ENCODE data around the gene ADM2.

ADM2 gene

DNA sequence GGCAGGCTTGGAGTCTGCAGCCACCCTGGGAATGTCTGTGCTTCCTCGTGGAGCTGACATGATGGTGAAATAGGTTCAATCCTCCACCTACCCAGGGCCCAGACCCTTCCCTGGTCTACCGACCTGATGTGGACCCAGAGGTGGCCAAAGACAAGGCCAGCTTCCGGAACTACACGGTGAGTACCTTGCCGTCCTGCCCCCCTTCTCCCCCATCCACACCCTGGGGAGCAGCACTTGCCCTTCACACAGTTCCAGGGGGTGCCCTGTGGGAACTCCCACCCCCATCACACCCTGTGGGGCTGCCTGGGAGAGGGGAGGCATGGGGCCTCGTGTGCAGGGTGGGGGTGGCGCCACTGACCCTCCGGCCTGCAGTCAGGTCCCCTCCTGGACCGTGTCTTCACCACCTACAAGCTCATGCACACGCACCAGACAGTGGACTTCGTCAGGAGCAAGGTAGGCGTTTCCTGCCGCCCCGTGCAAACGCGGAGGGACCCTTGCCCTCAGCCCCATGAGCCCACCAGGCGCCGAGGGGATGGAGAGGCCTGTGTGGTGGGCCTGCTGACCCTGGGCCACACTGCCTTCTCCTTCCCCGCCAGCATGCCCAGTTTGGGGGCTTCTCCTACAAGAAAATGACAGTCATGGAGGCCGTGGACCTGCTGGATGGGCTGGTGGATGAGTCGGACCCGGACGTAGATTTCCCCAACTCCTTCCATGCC is 6.1 kb downstream of the ADM2 start:
- no peak for DNase-seq

DNA sequence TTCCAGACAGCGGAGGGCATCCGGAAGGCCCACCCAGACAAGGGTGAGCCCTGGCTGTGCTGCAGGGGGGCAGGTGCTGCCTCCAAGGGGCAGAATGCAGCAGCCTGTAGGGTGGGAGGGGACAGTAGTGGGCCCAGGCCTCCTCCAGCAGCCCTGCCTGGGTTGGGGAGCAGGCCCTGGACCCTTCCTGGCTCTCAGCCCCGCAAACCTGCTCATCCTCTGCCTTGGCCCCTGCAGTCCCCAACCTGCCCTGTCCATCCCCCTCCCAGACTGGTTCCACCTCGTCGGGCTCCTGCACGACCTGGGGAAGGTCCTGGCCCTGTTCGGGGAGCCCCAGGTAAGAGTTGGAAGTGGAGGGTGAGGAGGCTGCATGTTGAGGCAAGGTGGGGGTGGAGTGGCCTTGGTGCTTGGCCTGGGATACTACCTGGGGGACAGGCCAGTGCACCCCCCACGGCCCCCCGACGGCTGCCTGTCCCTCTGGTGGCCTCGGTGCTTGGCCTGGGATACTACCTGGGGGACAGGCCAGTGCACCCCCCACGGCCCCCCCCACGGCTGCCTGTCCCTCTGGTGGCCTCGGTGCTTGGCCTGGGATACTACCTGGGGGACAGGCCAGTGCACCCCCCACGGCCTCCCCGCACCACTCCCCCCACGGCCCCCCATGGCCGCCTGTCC is 6.8 kb downstream of the ADM2 start:
- no peak for DNase-seq

DNA sequence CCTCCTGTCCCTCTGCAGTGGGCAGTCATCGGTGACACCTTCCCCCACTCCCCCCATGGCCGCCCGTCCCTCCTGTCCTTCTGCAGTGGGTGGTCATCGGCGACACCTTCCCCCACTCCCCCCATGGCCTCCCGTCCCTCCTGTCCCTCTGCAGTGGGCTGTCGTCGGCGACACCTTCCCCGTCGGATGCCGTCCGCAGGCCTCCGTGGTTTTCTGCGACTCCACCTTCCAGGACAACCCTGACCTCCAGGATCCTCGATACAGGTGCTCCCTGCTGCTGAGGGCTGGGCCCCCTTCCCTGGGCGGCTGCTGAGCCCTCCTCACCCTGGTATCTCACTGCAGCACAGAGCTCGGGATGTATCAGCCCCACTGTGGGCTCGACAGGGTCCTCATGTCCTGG is 7.5 kb downstream of the ADM2 start:
- DNase-seq: no peak

DNA sequence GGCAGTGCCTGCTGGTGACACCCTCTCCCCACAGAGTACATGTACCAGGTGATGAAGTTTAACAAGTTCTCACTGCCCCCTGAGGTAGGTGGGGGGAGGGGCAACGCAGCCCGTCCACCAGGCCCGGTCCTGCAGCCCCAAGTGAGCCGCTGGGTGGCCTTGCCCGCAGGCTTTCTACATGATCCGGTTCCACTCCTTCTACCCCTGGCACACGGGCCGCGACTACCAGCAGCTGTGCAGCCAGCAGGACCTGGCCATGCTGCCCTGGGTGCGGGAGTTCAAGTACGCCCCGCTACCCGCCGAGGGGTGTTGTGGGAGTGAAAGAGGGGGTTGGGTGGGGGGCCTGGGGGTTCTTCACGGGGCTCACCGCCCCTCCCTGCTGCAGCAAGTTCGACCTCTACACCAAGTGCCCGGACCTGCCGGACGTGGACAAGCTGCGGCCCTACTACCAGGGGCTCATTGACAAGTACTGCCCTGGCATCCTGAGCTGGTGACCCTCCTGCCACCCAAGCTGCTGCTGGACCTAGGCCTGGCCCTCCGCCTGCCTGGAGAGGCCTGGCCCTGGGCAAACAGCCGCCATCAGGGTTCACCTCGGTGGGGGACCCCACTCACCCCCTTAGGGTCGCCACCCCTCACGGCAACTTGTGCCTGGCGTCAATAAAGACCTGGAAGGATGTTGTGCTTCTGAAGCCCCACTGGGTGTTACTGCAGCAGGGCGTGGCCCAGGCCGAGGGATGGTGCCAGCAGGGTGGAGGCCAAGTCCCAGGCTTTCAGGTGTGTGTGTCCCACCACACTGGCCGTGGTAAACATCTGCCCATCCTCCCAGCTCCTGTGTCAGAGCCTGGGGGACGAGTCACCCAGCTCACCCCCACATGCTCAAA is 8.3 kb downstream of the ADM2 start:
- DNase-seq: no peak

DNA sequence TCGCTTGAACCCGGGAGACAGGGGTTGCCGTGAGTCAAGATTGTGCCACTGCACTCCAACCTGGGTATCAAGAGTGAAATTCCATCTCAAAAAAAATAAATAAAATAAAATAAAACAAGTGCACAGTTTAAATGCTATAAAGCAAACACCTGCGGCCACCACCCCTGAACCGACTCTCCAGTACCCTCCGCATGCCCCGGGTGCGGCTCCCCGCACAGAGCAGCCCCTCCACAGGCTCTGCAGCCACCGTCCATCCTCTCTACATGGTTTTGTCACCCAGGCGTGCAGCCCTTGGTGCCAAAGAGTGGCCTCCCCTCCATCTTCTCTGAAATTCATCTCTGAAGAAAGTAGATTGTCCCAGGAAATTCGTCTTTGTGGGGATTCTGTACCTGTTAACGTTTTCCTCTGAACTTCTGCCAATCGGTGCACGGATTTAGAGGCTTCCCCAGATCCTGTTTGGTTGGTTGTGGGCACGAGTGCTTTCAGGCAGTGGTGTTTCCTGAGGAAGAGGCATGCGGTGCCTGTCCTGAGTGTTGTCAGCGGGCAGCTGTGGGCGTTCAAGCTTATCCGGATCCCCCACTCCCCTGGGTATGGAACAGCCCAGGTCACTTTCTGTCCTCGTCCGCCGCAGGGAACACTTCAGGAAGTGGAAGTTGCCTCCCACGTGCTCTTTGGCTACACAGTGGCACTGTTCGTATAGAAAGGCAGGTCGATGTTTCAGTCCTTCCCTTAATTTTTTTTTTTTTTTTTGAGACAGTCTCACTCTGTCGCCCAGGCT is 9.4 kb downstream of the ADM2 start:
- DNase-seq: no peak

DNA sequence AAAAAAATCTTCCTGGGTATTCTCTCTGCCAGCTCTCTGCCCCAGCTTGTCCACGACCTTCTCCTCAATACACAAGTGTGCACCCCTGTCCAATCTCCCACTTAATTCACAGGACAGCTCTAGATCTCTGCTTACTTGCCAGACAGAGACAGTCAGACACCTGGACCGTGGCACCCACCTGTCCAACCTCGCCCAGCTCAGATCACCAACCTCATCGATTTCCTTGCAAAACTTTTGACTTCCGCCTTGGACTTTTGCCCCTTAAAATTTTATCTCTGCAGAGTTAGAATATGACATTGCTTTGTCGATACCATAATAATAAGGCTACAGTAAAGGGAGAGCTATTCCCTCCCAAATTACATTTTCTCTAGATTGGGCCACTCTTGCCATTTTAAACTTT is 15.8 kb downstream of the ADM2 start:
- no peak for DNase-seq

DNA sequence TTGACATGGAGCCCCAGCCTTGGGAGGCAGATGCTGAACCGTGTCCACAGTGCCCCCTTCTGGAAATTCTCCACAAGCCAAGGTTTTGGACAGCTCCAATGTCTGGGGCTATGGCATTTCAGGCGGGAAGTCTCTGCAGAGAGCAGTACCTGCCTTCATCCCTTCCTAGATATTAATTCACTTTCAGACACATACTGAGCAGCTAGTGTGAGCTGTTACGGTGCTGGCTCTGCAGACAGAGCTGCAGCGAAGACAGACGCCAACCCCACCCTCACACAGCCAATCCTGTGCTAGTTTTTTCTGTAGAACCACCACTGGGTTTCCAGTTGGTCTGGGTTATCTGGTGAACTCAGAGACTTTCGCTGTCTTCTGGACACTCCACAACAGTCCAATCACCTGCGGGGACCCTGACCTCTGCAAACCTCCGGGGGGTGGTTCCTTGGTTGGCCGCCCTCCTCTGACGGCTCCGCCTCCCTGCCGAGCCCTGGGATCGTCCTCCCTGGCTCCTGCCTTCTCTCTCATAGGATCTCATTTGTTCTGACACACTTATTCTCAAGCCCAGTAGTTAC is 17.1 kb downstream of the ADM2 start:
- DNase-seq: no peak

DNA sequence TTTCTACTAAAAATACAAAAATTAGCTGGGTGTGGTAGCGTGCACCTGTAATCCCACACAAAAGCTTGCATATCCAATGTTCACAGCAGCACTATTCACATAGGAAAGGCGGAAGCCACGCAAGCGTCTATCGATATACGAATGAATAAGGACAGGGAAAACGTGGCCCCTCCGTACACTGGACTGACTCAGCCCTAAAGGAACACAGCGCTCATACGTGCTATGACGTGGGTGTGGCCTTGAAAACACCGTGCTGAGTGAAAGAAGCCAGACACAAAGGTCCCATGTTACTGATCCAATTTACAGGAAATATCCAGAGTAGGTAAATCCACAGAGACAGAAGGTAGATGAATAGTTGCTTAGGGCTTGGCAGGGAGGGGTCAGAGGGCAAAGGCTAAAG is 19.1 kb downstream of the ADM2 start:
- no peak for DNase-seq

DNA sequence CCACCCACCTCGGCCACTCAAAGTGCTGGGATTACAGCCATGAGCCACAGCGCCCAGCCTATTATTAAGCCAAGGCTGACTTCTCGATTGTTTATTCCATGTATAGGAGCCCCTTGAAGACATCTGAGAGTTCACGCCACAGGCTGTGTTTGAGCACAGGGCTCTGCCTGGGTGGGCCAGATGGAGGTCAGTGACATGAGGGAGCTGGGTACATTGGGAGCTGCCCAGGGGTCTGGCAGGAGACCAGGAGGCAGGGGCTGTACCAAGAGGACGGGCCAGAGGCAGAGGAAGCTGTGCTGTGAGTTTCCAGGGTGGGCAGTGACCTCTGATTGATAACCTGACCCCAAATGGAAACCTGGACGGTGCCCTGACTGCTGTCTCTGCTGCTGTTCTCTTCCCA is 20.8 kb downstream of the ADM2 start:
- DNase-seq: no peak

DNA sequence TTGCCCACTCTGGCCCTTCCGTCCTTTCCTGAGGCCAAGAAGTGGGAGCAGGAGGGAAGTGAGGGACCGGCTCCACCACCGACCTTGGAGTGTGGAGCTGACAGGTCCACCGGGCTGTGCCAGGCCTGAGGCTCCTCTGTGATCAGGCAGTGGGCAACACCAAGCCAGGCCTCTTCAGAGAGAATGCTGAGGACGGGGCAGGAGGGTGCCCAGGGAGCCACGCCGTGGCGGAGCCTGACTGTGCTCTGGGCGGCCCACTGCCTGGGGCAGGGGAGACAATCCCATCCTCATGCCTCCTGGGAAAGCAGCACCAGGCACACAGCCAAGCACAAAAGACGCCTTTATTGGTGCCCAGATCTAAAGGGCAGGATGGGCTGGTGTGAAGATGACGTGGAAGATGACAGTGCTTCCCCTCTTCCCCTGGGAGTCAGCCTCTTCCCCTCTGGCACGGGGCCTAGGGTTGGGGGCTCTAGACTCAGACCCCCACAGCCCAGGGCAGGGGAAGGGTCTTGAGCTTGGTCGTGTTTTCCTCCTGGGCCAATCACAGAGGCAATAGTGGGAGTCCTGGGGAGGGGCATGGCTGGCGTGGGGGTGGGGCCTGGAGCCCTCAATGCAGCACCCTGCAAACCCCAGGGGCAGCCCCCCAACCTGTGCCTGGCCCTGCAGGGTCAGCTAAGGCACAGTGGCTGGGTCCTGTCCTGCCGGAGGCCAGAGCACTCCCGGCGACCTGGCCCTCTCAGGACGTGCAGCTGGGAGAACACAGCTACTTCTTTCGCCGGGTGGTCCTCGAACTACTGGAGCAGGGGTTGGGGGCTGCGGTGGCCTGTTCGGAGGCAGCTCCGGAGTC is 21.5 kb downstream of the ADM2 start:
- DNase-seq: no peak

DNA sequence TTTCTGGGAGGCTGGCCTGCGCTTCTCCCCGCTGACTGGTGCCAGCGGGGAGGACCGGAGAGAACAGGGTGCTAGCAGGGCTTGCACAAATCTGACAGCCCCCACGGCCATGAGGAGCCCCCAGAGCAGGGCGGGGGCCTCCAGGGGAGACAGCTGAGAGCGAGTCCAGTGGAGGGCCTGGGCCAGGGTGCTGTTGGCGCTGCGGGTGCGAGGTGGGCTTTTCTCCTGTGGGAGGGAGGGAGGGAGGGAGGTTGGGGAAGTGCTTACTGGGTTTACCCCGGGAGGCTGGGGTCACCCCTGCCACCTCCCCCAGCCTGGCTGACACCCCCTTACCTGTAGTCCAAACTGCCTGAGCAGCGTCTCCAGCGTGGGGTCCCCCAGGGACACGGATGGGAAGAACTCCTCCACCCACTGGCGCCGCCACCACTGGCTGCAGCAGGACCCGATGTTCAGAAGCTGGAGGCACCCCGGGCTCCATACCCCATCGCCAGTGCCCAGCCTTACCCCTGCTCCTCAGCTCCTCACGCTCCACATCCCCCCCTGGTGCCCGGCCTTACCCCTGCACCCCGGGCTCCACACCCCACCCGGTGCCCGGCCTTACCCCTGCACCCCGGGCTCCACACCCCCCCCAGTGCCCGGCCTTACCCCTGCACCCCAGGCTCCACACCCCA is 22.3 kb downstream of the ADM2 start:
- no peak for DNase-seq

DNA sequence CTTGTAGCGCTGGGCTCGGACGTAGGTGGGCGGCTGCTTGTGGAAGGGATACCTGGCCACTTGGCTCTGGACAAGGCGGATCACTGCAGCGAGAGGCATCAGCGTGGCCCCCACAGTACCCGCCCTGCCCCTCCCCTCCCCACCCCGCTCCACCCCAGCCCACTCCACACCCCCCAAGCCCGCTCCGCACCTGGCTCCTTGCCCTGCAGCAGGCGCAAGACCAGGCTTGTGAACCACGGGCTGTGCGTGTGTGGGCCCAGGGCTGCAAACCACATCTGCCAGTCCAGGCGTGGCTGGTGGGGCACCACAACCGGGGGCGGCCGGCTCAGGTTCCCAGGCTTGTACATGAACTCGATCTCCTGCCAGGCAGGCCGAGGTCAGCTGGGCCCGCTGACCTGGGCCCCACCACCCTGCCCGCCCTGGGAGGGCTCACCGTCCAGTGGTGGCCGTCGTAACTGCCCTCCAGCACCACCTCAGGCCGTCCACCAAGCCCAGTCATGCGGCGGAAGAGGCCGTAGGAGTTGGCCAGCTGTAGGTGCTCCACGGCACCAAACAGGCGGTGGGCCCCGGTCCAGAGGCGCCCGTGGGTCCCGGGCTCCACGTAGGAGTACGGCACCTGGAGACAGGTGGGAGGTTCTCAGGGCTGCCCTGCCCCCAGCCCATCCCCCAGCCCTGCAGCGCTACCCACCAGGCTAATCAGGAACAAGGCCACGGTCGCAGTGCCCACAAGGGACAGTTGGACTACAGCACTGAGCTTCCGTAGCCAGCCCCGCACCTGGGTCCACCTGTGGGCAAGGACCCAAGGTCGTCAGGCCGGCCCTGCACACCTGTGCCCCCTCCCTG is 23.2 kb downstream of the ADM2 start:
- DNase-seq: no peak

DNA sequence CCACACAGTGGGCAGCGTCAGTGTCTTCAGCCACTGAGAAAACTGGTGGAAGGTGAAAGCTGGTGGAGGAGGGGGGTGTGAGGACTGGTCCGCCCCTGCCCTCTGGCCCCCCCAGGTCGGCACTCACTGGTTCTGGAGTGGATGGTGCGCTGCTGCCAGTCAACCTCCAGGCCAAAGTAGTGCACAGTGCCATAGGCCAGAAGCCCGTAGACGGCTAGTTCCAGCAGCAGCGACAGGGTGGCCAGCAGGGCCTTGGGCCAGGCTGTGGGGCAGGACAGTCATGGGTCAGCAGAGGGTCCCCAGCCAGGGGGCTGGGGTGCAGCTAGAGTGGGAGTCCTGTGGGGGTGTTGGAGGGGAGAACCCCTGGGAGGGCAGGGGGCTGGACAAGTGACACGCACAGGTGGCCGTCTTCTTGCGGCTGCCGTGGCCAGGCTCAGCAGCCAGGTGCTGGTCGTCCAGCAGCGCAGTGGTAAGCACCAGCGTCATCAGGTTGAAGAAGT is 24.0 kb downstream of the ADM2 start:
- DNase-seq: no peak

DNA sequence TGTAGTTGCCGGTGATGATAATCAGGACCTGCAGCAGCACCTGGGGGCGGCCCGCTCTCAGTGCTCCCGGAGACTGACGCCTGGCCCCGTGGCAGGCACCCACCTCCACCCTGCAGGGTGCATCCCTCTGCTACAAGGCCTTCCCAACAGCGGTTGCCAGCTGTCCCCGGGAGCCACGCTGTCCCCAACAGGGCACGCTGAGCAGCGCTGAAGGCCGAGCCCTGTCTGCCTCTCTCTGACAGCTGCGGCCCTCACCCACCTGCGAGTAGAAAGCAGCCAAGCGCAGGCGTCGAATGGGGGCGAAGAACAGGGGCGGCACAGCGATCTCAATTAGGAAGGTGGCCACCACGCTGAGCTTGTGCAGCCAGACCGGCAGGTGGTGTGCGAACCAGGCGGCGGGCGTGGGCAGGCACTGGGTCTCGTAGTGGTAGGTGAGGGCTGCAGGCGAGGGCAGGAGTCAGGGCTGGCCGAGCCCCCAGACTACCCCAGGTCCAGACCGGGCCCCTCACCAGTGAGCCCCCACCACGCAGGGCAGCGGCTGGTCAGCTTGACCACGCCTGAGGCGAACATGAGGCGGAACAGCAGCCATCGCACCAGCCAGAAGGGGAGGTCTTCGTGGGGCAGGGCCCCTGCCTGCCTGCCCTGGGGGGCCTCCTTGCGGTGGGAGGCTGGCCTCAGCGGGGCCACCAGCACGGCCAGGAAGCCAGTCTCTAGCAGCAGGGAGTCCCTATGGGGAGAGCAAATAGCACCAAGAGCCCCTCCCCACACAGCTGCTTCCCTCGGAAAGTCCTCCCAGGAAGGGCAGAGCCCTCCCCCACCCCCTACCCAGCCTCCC is 24.6 kb downstream of the ADM2 start:
- no peak for DNase-seq

DNA sequence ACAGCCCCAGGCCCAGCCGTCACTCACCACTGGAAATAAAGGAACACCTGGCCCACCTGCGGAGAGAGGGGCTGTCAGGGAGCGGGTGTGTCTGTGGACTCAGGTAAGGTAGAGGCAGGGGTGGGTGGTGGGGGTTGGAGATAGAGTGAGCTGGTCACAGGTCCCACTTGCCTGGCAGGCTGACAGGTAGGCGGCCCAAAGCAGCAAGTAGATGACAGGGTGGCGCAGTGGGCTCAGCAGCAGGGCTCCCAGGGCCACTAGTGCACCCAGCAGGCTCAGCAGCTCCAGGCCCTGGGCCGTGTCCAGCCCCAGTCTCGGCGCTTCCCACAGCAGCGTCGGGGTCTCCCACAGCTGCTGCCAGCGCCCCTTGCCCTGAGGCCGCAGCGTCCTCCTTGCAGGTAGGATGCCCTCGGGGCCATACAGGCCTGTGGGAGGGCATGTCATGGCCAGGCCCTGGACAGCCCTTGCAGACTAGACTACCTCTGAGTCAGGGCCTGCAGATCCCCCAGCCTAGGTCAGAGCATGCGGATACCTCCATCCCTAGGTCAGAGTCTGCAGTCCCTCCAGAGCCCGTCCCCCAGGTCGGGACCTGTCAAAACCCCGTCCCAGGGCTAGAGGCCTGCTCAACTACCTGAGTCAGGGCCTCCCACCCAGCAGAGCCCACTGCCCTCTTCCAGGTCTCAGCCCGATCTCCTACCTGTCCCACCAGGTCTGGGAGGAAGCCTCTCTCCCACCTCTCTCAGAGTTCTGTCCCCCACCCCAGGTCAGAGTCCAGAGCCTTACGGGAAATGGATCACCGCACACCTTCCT is 25.5 kb downstream of the ADM2 start:
- peak; percentile 49 for DNase-seq

DNA sequence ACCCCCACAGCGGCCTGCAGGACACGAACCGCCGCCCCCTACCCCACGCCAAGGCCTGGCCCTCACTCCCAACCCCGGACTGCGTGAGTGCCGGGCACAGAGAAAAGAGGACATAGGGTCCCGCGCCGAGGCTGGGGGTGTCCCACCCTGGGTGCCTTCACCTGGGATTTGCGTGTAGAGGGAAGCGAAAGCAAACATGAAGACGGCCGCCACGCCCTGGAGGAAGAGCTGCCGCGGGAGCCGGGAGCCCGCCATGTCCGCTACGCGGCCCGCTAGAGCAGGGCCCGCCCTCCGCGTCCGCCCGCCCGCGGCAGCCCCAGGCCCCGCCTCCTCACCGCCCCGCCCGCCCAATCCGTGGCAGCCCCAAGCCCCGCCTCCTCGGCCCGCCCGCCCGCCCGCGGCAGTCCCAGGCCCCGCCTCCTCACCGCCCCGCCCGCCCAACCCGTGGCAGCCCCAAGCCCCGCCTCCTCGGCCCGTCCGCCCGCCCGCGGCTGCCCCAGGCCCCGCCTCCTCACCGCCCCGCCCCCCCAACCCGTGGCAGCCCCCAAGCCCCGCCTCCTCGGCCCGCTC is 26.2 kb downstream of the ADM2 start, which contains the start of gene LMF2:
Gene LMF2 (minus strand): TSS at position 282 of the 570 bp plus-strand sequence. CDS start 27 bp downstream, at position 255.
- DNase-seq: no peak
